ENCODE data around the gene CEBPB.
"Not testable (repeated sequence)": the region's sequence is repeated elsewhere in the genome, so short reads cannot be mapped to it uniquely, and the experiment has no call there.

CEBPB gene

GRCh38 chr20:50208085-50208491 is 17.5 kb downstream of the CEBPB start:
- no peak for TF ChIP-seq CTCF (IDR thresholded peaks at IDR 0.05; ENCODE audit: borderline replicate concordance, insufficient read depth, low read depth, low read length)

GRCh38 chr20:50208815-50209214 is 18.2 kb downstream of the CEBPB start:
- H3K4me3 ChIP-seq (ENCODE audit: low read depth, low read length) = not testable (repeated sequence)

More at GRCh38 chr20:50208085-50208491, 17.5 kb downstream of the CEBPB start:
- no peak overlapping the region for H3K4me3 ChIP-seq (ENCODE audit: low read depth, low read length)

GRCh38 chr20:50210066-50210619 is 19.5 kb downstream of the CEBPB start:
- no peak for TF ChIP-seq CTCF (IDR thresholded peaks at IDR 0.05; ENCODE audit: borderline replicate concordance, insufficient read depth, low read depth, low read length)
- H3K4me3 ChIP-seq (ENCODE audit: low read depth, low read length) = no peak overlapping the region

GRCh38 chr20:50211091-50211490 is 20.5 kb downstream of the CEBPB start:
- TF ChIP-seq CTCF (IDR thresholded peaks at IDR 0.05; ENCODE audit: borderline replicate concordance, insufficient read depth, low read depth, low read length) = no peak
- H3K4me3 ChIP-seq (ENCODE audit: low read depth, low read length) = no peak overlapping the region

GRCh38 chr20:50213531-50214106 is 23.0 kb downstream of the CEBPB start:
- H3K4me3 ChIP-seq (ENCODE audit: low read depth, low read length) = no peak overlapping the region
- no peak for TF ChIP-seq CTCF (IDR thresholded peaks at IDR 0.05; ENCODE audit: borderline replicate concordance, insufficient read depth, low read depth, low read length)

- no peak for TF ChIP-seq CTCF (IDR thresholded peaks at IDR 0.05; ENCODE audit: borderline replicate concordance, insufficient read depth, low read depth, low read length)
- no peak overlapping the region for H3K4me3 ChIP-seq (ENCODE audit: low read depth, low read length)
Observed at GRCh38 chr20:50214226-50215024, 23.8 kb downstream of the CEBPB start.

- no peak for TF ChIP-seq CTCF (IDR thresholded peaks at IDR 0.05; ENCODE audit: borderline replicate concordance, insufficient read depth, low read depth, low read length)
Observed at GRCh38 chr20:50215101-50215690, 24.6 kb downstream of the CEBPB start.

More at GRCh38 chr20:50215101-50215690, 24.6 kb downstream of the CEBPB start:
- no peak overlapping the region for H3K4me3 ChIP-seq (ENCODE audit: low read depth, low read length)
